ENCODE results near the gene TBC1D22A.

DNA sequence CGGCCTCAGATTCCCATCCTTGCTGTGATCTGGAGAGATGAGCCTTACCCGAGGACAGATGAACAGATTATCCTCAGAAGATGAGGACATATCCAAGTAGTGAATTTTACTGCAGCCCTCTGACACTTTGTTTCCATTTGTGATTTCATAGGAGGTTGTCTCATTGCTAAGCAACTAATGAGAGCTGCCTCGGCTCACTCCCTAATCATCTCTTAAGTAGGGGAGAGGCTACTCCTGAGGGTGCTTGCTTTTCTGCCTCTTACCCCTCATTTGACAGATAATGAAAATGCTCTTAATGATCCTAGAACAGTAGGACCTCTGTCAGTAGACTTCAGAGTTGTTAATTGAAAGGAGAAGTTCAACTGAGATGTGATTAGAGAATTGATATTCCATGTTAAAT, 150.9 kb downstream of the TBC1D22A start:
- TF ChIP-seq RXRA (IDR thresholded peaks at IDR 0.05; ENCODE audit: borderline replicate concordance, low read depth) (no peak), CTCF (IDR thresholded peaks at IDR 0.05) (no peak), CHD2 (IDR thresholded peaks at IDR 0.05; ENCODE audit: low read length, partially characterized antibody) (no peak), POLR2AphosphoS5 (IDR thresholded peaks at IDR 0.05; ENCODE audit: low read depth, low read length) (no peak), ZBTB33 (IDR thresholded peaks at IDR 0.05; ENCODE audit: borderline replicate concordance, low read depth) (no peak), RAD21 (IDR thresholded peaks at IDR 0.05; ENCODE audit: low read length) (no peak), YY1 (IDR thresholded peaks at IDR 0.05; ENCODE audit: low read depth) (no peak)
- TF ChIP-seq, protein P1, sequence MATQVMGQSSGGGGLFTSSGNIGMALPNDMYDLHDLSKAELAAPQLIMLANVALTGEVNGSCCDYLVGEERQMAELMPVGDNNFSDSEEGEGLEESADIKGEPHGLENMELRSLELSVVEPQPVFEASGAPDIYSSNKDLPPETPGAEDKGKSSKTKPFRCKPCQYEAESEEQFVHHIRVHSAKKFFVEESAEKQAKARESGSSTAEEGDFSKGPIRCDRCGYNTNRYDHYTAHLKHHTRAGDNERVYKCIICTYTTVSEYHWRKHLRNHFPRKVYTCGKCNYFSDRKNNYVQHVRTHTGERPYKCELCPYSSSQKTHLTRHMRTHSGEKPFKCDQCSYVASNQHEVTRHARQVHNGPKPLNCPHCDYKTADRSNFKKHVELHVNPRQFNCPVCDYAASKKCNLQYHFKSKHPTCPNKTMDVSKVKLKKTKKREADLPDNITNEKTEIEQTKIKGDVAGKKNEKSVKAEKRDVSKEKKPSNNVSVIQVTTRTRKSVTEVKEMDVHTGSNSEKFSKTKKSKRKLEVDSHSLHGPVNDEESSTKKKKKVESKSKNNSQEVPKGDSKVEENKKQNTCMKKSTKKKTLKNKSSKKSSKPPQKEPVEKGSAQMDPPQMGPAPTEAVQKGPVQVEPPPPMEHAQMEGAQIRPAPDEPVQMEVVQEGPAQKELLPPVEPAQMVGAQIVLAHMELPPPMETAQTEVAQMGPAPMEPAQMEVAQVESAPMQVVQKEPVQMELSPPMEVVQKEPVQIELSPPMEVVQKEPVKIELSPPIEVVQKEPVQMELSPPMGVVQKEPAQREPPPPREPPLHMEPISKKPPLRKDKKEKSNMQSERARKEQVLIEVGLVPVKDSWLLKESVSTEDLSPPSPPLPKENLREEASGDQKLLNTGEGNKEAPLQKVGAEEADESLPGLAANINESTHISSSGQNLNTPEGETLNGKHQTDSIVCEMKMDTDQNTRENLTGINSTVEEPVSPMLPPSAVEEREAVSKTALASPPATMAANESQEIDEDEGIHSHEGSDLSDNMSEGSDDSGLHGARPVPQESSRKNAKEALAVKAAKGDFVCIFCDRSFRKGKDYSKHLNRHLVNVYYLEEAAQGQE (IDR thresholded peaks at IDR 0.05; ENCODE audit: low read depth, low read length) = no peak
- TF ChIP-seq, protein P2, sequence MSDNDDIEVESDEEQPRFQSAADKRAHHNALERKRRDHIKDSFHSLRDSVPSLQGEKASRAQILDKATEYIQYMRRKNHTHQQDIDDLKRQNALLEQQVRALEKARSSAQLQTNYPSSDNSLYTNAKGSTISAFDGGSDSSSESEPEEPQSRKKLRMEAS (IDR thresholded peaks at IDR 0.05; ENCODE audit: low read depth) = no peak
